Stimulated activated CD8-positive, alpha-beta memory T cell treated with anti-CD3 and anti-CD28 coated beads, Interleukin-4, amount 100 ng/mL, for 48 hours (primary cell): ENCODE results near the gene ITPR2.
"Not testable (repeated sequence)": the region's sequence is repeated elsewhere in the genome, so short reads cannot be mapped to it uniquely, and the experiment has no call there.

Source experiments
- DNase-seq: peaks from one replicate; pipeline ENCODE4 v3.0.0-alpha.2; 2020

Gene ITPR2

DNA sequence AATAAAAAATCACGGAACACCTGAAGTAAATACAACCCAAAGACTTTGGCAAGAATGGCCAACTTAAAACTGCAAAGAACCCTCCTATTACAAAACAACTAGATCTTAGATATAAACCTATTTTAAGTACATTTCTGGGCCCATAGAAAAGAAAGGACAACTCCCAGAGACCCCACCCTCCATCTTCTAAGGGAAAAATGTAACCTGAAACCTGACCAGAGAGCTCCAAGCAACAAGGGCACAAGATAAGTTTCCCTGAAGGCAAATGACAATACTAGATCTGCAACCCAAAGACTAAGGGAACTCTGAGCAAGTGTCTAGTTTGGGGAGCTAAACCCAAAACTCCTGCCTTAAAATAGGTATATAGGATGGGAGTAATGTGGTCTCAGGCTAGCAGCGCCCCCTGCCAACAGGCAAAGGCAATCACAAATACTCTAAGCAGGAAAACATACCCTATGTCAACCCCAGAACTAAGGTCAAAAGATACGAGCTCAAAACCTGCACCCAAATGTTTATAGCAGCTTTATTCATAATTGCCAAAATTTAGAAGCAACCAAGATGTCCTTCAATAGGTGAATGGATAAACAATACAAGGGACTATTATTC is 218.9 kb downstream of the ITPR2 start:
- DNase-seq = peak; percentile 33

DNA sequence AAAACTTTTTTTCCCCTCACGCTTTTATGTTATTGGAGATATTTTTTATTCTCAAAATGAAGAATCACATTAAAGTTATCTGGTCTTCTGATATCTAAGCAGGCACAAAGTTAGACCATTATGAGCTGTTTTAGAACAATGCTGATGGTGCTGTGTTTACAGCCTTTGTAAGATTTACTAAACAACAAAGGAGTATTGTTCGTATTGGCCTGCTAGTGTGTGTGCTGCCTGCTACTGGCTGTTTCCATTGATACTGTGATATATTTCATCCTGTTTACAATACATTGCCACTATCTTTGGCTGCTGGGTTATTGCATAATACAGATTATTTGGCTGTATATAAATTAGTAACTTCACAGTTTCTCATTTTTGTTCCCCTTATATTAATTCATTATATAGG is 220.8 kb downstream of the ITPR2 start:
- no peak for DNase-seq

DNA sequence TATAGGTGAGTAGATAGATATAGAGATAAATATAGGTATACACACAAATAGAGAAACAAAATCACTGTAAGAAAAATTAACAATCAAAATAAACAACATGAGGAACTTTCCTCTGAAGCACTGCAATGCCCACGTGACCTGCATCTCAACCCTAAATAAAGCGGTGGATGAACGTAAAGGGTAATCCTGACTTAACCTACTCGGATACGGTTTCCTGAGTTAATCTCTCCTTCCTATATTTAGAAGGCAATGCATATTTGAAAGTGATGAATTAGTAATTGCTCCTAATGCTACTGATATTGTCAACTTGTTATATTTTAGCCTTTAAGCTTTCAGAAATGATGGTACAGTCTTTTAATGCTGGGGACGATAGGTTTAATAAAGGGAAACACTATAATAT is 221.4 kb downstream of the ITPR2 start:
- no peak for DNase-seq

DNA sequence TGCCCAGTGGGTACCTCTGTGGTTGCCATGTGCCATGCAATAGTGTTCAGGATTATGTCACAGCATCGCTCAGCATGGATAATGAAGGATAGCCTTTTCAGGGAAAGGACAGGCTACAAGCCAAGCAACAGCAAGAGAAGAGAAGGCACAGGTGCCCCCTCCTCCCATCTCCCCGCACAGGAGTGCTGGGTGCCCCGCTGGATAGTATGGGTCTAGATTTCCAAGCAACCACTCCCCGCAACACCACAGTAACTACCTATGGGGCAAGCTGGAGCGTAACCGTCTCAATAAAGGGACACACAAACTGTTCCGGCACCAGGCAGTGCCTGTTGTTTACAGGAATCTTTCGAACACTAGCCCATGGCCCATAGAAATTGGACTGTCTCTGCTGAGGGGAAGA is 222.2 kb downstream of the ITPR2 start:
- no peak for DNase-seq

DNA sequence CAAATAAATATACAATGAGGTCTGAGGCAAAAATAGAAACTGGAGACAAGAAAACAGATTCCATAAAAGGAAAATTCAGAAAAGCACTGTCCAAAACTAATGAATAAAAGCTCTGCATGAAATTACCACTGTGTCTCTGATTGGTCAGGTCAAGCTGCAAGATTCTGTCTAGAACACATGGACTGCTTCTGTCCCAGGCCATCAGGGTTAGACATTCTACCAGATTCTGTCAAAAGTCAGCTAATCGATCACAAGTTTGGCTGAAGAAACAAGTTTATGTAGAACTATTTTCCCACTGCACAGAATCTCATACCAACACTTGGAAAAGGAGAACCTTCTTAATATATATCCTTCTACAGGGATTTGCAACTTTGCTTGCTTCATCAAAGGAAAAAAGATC is 223.0 kb downstream of the ITPR2 start:
- DNase-seq = no peak

DNA sequence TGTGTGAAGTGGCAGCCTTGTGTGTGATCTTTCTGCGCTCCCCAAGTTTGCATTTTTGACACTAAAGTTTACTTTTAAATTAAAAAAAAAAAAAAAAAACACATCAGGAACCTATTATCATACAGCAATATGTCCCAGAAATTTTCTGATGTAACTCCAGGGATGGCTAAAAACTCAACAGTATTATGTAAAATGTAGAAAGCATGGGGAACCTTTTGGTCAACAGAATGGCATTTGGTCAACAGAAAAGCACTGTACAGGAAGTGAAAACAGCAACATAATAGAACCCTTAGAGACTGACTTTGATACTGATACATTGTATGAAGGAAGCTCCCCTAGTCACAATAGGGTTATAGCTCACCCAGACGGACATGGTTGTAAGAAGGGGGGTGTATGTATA is 224.3 kb downstream of the ITPR2 start:
- DNase-seq = no peak

DNA sequence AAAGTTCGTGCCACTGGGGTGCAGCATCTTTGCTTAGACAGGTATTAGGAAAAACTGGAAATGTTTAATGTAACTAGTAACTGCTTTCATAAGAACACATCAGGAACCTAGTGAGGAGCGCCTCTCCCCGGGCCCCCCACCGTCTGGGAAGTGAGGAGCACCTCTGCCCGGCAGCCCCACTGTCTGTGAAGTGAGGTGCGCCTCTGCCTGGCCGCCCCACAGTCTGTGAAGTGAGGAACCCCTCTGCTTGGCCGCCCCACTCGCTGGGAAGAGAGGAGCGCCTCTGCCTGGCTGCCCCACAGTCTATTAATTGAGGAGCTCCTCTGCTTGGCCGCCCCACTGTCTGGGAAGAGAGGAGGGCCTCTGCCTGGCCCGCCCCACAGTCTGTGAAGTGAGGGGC is 224.7 kb downstream of the ITPR2 start:
- DNase-seq = no peak

DNA sequence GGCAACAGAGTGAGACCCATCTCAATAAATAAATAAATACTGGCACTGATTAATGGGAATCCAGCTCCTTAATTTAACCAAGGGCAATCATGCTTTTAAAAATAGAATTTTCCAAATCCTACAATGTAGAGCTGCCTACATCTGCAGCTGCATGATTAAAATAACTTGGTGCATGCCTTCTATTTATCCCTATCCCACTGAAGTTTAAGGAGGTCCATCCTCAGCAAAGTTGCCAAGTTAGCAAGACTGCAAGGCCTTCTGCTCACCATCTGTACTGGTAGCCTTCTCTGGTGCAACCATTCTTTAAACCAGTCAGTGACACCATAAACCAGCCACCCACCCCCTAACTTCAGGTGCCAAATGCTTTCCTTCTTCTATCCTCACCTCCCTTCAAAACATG is 226.1 kb downstream of the ITPR2 start:
- DNase-seq = no peak

DNA sequence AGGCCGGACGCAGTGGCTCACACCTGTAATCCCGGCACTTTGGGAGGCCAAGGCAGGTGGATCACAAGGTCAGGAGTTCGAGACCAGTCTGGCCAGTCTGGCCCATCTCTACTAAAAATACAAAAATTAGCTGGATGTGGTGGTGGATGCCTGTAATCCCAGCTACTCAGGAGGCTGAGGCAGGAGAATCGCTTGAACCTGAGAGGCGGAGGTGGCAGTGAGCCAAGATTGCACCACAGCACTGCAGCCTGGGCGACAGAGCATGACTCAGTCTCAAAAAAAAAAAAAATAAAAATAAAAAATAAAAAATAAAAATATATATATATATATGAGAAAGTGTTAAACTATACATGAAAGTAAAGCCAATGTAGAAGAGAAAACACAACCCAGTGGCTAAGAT is 228.2 kb downstream of the ITPR2 start:
- not testable (repeated sequence) for DNase-seq

DNA sequence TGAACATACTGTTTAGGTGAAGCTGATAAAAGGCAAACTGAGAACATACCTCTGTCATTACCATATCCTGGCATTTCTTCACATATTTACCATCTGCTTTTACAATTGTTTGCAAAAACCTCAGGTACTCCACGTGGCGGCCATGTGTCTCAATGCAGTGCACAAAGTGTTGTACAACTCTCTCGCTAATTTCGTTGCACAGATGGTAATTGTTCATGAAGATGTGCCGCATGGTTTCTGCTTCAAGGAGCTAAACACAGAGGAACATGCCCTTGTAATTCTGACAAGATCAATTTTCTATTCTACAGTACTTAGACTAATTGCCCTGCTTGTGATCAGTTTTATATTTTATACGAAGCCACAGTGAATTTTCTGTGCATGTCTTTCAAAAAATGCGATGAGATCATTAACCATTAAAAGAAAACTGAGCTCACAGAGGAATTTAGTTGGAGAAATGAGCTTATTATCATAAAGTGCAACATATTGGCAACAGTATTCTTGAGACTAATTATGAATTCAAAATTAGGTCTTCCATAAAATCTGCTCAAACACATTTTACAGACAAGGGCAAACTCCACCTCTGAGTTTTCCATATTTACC is 233.8 kb downstream of the ITPR2 start:
- DNase-seq = no peak

DNA sequence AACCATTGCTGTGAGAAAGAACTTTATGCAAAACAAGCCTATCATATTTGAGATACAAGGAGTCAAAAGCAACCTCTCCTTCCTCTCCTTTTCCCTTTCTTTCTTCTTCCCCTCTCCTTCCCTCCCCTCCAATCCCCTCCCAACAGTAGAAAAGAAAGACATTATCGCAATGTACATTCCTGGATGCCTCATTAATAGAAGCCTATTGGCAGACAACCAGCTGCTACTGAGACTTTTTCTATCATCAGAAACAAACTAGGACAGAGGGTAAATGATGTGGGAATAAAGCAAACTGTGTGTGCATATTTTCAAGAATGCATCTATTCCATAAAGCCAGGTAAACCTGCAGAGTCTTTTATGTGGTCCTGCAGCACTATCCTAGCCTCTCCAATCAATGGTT is 237.2 kb downstream of the ITPR2 start:
- DNase-seq = no peak

DNA sequence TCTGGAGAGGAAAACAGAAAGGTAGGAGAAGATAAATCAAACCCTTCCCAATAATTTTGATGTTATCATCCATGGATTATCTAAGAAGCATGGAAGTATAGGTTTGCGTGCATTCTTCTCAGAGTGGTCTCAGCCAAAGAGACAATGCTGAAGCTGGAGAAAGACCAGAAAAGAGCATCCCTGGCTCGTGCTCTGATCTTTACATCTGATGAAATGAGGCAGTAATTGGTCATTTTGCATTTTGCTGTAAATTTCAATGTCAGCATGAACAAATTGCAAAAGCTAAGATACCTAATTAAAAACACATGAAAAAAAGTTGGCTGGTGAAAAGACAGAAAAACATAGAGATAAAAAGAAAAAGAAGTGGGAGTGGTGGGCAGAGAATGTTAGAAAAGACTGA is 252.4 kb downstream of the ITPR2 start:
- DNase-seq = no peak

DNA sequence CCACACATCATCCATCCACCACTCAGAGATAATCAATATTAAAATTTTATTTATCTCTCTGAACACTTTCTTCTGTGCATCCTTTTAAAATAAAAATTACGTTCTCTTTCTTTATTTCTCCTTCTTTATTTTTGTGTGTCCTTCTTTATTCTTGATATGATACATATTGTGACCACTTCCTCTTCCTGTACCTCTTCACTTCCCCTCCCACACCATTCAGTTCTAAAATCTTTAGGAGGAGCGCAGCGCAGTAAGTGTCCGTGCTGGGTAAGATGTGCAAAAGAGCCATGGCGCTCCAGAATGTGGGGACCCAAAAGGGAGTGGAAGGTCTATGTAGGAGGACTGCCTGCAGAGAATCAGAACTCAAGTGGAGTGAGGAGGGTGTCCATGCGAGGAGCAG is 256.7 kb downstream of the ITPR2 start:
- DNase-seq = no peak

DNA sequence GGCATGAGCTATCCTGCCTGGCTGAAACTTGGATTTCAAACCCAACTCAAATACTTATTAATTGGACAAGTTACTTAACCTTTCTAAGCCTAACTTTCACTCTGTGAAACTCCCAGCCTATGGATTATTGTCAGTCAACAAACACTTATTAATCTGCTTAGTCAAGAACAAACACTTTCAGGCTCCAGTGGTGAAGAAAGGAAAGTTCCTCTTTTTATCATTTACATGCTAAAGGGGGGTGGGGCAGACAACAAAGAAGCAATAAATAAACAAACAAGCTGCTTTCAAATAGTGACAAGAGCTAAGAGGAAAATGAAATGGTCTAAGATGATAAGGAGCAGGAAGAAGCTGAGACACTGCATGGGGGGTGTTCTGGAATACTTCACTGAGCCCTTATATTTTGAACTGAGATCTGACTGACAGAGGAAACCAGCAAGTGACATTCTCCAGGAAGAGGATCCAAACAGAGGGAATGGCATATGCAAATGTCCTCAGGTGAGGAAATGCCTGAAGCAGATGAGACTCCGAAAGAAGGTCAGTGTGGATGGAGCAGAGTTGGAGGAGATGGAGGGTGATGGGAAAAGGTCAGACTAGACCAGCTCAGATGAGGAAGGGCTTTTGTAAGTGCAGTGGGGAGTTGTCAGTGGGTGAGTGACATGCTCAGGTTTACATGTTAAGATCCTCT is 259.6 kb downstream of the ITPR2 start:
- DNase-seq = no peak

DNA sequence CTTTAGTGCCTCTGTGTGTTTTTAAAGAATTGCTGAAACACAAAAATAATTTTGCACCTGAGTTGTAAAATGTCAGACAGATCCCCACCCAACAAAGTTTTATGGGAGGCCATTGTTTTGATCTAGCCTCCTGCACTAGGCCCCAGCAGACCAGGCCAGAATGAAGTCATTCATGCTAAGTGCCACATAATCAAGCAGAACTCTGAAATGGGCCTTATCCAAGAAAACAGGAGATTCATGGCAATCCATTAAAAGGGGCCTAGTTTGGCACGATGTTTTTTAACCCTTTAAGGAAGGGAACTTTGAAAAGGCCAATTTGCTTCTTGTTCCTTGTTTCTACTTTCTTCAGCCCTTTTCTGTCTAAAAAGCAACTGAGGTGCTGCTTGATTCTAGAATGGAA is 260.9 kb downstream of the ITPR2 start:
- no peak for DNase-seq

DNA sequence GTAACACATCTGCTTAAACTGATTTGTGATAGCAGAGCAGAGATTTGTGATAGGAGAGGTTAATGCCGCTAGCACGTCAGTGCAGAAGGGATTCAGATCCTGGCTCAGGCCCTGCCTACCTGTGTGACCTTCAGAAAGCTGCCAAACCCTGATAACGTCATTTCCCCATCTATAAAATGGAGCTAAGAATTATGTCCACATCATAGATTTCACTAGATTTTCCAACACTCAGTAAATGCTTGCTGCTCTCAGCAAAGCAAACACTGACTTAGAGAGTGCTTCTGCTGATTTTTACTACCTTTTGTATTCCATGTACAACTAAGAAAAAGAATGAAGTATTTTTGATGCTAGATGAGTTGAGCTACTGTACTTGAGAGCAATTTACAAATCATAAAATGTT is 261.4 kb downstream of the ITPR2 start:
- no peak for DNase-seq

DNA sequence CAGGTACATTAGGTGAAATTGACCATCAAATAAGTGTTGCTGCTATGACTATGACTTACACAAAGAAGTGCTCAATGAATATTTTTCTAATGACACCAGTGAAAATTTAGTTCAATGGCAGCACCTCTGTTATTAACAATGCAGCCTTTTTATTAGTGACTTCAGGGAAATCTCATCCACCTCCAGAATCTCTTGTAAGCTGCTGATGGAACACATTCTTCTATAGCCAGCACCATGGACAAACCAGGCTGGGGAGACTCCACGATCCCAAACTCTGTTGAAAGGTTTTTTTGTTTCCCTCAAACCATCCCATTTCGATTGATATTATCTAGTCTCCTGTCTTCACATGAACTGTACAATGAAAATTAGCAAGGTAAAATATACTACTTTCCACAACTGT is 265.9 kb downstream of the ITPR2 start:
- DNase-seq = no peak

DNA sequence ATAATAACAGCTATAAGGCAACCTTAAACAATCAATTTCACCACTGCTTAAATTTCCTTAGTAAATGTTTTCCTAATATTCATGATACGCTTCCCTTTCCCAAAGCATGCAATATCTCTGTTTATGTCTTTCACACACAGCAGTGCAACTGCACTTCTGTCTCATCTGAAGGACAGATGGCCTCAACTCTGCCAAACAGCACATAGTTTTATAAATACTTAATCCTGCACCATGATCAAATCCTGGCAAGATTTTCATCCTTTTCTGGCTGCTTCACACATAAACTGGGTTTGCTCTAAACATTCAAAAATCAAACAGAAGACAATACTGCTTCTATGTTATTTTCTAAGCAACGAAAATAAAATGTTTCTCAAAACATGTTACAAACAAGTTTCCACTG is 266.3 kb downstream of the ITPR2 start:
- DNase-seq = no peak

DNA sequence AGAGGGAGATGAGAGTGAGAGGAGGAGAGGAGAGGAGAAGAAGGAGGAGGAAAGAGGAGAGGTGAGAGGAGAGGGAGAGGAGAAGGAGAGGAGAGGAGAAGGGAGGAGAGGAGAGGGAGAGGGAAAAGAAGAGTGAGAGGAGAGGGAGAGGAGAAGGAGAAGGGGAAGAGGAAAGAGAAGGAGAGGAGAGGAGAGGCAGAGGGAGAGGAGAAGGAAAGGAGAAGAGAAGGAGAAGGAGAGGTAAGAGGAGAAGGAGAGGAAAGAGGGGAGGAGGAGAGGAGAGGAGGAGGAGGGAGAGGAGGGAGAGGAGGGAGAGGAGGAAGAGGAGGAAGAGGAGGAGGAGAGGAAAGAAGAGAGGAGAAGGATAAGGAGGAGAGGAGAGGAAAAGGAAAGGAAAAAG is 266.8 kb downstream of the ITPR2 start:
- DNase-seq = no peak

DNA sequence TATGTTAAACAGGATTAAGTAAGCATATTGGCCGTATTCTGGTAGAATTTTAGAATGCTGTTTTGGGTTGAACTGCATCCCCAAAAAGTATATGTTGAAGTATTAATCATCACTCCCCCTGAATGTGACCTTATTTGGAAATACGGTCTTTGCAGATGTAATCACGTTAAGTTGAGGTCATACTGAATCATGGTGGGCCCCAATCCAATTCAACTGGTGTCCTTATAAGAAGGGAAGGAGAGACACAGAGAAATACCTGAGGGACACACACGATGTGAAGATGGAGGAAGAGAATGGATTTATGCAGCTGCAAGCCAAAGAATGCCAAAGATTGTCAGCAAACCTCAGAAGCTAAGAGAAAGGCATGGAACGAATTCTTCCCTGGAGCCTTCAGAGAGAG is 268.6 kb downstream of the ITPR2 start:
- DNase-seq = no peak

DNA sequence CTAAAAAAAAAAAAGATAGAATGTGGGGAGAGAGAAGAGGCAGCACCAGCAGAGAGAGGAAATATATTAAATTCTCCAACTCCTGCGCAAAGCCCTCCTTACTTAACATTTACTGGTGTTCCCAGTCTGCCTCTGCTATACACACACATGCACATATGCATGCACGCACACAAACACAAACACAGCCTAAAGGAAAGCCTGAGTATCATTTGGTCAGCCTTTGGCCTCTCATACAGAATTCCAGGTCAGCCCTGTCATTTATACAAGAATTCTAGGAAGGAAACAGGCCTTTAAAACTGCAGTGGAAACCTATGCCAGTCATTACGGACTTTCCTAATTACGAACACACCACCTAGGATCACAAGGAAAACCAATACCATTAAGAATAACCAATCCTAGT is 269.4 kb downstream of the ITPR2 start:
- no peak for DNase-seq

DNA sequence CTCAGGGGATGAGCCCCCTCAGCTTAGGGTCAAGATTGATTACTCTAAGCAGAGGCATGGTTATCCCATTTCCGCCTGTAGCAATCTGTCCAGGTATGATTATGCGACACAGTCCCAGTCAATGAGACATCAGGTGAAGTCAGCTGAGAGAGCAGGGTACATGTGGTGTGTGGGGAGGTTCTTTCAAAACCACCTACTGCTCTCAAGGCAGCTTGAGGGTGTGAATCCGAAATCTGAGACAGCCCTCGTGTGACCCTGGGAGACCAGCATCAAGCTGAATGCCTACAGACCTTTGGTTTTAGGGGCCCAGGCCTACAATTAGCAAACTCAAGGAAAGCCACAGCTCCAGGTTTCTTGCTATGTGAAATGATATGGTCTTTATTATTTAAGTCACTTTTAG is 275.7 kb downstream of the ITPR2 start:
- no peak for DNase-seq

DNA sequence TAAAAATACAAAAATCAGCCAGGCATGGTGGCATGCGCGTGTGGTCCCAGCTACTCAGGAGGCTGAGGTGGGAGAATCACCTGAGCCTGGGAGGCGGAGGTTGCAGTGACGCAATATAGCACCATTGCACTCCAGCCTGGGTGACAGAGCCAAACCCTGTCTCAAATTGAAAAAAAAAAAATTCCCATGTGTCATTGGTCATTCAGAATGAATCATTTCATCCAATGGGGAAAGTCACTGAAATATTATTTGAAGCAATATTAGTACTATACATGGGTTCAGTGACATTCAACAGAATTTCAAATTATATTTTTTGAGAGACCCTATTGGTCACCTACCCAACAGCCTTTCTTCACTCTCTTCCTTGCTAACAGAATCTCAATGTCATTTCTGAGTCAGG is 276.1 kb downstream of the ITPR2 start:
- no peak for DNase-seq

DNA sequence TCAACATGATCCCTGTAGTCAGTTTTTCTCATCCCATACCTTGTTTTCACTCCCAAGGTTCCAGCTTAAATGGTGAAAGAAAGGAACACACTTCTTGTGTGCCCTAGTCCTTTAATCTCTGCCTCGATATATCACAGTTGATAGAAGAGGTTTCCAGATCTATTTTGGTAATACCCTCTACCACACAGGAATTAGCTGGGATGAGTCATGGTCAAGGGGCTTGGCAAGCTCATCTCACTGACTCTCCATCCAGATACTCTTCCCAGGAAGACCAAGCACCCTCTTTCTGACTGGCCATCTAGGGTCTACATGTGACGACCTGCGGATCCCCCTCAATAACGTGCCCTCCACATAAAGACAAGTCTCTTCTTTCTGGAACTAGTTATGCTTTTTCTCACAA is 277.9 kb downstream of the ITPR2 start:
- DNase-seq = no peak

DNA sequence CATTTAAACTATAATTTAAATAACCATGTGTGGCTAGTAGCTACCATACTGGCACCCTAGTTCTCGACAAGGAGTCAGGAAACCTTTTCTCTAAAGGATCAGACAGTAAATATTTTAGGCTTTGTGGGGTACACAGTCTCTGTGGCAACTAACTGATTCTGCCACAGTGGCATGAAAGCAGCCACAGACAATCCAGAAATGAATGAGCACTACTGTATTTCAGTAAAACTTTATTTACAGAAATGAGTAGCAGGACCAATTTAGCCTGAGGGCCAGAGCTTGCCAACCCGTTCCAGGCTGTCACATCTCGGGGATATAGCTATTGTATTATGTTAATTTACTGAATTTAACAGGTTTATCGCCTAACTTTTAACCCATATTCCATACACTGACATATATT is 278.7 kb downstream of the ITPR2 start:
- no peak for DNase-seq
